Measurements from ENCODE around the gene FRMD5.
"Not testable (repeated sequence)": the region's sequence is repeated elsewhere in the genome, so short reads cannot be mapped to it uniquely, and the experiment has no call there.

FRMD5 gene

GRCh38 chr15:44035781-44036699, 159.0 kb downstream of the FRMD5 start:
- no peaks in the 10 kb centered on the region for H3K27me3 ChIP-seq (ENCODE audit: insufficient read depth, low read depth, severe bottlenecking)
- TF ChIP-seq CTCF (IDR thresholded peaks at IDR 0.05; ENCODE audit: low read depth, low read length), result no peak
- no peak for DNase-seq
- no peak overlapping the region for H3K27ac ChIP-seq
- H3K9me3 ChIP-seq (ENCODE audit: severe bottlenecking), result no peaks in the 10 kb centered on the region
- H3K36me3 ChIP-seq, result no peaks in the 10 kb centered on the region
- H3K4me3 ChIP-seq (ENCODE audit: low read depth, low read length), result no peak overlapping the region

DNA sequence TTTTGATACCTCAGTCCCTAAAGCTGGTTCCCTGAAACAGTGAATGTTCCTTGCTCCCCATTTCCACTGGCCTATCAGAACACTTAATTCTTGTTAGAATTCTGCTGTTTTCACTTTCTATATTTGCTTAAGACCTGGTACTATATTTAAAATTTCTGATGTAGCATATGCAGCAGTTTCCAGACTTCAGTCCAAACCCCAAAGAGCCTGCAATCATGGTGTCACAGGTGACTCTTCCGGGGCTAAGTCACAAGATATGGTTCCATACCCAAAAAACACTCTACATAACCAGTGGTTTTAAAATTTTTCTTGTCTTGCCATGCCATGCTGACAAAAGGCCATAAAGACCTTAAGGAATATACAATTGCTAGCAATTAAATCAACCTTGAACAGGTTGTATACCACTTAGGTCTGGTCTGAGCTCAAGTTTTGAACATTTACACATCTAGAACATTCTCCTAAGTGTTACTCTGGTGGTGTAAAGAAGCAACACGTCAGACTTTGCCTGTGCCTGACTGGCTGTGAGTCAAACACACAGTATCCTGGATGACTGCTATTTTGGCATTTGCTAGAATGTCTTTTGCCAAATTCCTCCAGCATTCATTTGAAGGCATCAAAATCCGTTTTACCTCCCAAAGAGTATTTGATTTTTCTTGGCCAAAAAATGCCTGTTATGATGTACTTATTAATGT, 160.0 kb downstream of the FRMD5 start:
- TF ChIP-seq CTCF (IDR thresholded peaks at IDR 0.05; ENCODE audit: low read depth, low read length), result no peak
- DNase-seq, result no peak
- H3K36me3 ChIP-seq, result no peaks in the 10 kb centered on the region
- H3K9me3 ChIP-seq (ENCODE audit: severe bottlenecking), result no peaks in the 10 kb centered on the region
- H3K4me3 ChIP-seq (ENCODE audit: low read depth, low read length), result no peak overlapping the region
- no peak overlapping the region for H3K27ac ChIP-seq
- no peaks in the 10 kb centered on the region for H3K27me3 ChIP-seq (ENCODE audit: insufficient read depth, low read depth, severe bottlenecking)

DNA sequence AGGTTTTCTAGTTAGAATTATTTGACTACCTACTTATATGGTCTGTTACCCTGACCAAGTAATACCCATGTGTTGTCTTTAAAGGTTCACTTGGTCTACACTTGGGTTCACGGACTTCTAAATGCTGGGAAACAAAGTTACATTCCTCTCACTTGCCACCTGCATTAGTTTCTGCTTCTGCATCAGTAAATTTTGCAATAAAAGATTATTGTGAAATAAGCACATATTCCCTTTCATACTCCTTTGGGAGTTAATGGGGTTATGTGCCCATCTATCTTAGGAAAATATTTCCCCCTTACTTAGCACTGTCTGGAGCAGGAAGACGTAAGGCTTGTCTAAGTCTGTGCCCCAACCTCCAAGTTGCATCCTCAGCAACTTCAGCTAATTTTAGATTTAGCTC, 160.7 kb downstream of the FRMD5 start:
- Histone ChIP-seq H3K9me3 (ENCODE audit: severe bottlenecking) (no peaks in the 10 kb centered on the region), H3K27ac (no peak overlapping the region), H3K27me3 (ENCODE audit: insufficient read depth, low read depth, severe bottlenecking) (no peaks in the 10 kb centered on the region), H3K36me3 (no peaks in the 10 kb centered on the region), H3K4me3 (ENCODE audit: low read depth, low read length) (no peak overlapping the region)
- no peak for TF ChIP-seq CTCF (IDR thresholded peaks at IDR 0.05; ENCODE audit: low read depth, low read length)
- DNase-seq, result no peak

- H3K27me3 ChIP-seq (ENCODE audit: insufficient read depth, low read depth, severe bottlenecking), result no peaks in the 10 kb centered on the region
- H3K36me3 ChIP-seq, result no peaks in the 10 kb centered on the region
- H3K27ac ChIP-seq, result no peak overlapping the region
- no peak for DNase-seq
- no peak overlapping the region for H3K4me3 ChIP-seq (ENCODE audit: low read depth, low read length)
- TF ChIP-seq CTCF (IDR thresholded peaks at IDR 0.05; ENCODE audit: low read depth, low read length), result no peak
- H3K9me3 ChIP-seq (ENCODE audit: severe bottlenecking), result no peaks in the 10 kb centered on the region
These were observed 161.2 kb downstream of the FRMD5 start for GRCh38 chr15:44033894-44034293.

- not testable (repeated sequence) for H3K27ac ChIP-seq, DNase-seq
These were observed 162.3 kb downstream of the FRMD5 start for GRCh38 chr15:44032820-44033219.

GRCh38 chr15:44029940-44030568, 165.0 kb downstream of the FRMD5 start:
- no peak for DNase-seq
- TF ChIP-seq CTCF (IDR thresholded peaks at IDR 0.05; ENCODE audit: low read depth, low read length), result no peak
- Histone ChIP-seq H3K36me3 (no peaks in the 10 kb centered on the region), H3K9me3 (ENCODE audit: severe bottlenecking) (no peaks in the 10 kb centered on the region), H3K4me3 (ENCODE audit: low read depth, low read length) (no peak overlapping the region), H3K27me3 (ENCODE audit: insufficient read depth, low read depth, severe bottlenecking) (no peaks in the 10 kb centered on the region), H3K27ac (no peak overlapping the region)

More at GRCh38 chr15:44032820-44033219, 162.3 kb downstream of the FRMD5 start:
- not testable (repeated sequence) for H3K27me3 ChIP-seq (ENCODE audit: insufficient read depth, low read depth, severe bottlenecking); H3K36me3 ChIP-seq; H3K9me3 ChIP-seq (ENCODE audit: severe bottlenecking); H3K4me3 ChIP-seq (ENCODE audit: low read depth, low read length)
